HG03342 (cell line): ENCODE results near the gene KRTAP19-3.
"Not testable (repeated sequence)": the region's sequence is repeated elsewhere in the genome, so short reads cannot be mapped to it uniquely, and the experiment has no call there.

Experiments used
- ATAC-seq: cut with Tn5 transposase; IDR thresholded peaks from one replicate; pipeline ENCODE4 v1.9.1; 2021; ENCODE audit warnings: mild to moderate bottlenecking, moderate library complexity; ENCODE audit not compliant: unreplicated experiment

Gene KRTAP19-3

DNA sequence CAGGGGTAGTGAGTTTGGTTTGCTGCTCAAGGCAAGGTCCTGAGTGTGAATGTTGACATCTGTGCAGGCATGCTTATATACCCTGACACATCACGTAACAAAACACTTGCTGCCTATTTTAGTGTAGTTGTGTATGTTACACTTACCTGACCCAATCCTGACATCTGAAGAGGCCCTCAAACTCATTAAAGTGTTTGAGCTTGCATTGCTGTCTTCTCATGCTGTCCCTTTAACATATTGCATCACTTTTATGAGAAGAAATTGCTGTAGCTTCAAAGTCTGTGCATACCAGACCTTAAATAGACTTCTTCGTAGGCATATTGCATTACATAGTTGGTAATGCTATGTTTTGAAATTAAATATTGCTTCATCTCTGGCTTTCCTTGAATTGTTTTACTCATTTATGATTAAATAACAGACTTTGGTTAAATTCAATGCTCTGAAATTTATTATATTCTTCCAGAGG, at the start of gene KRTAP19-3:
TSS of gene KRTAP19-3 (minus strand) at position 51 of the 466 bp plus-strand sequence. CDS start 56 bp downstream, outside the sequence.
- no peak for ATAC-seq

- no peak for ATAC-seq
These were observed 27.1 kb upstream of the KRTAP19-3 start for GRCh38 chr21:30518876-30519275.

DNA sequence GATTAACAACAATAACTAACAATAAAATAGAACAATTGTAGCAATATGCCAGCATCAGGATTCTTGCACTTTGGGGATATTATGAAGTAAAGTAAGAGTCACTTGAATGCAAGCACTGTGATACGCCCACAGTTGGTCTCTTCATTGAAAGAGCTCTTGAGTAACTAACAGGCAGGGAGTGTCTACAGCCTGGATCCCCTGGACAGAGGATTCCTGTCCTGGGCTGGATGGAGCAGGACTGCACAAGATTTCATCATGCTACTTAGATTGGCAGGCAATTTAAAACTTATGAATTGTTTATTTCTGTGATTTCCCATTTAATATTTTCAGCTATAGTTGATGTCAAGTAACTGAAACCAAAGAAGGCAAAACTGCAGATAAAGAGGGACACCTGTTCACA, 23.9 kb upstream of the KRTAP19-3 start:
- no peak for ATAC-seq

DNA sequence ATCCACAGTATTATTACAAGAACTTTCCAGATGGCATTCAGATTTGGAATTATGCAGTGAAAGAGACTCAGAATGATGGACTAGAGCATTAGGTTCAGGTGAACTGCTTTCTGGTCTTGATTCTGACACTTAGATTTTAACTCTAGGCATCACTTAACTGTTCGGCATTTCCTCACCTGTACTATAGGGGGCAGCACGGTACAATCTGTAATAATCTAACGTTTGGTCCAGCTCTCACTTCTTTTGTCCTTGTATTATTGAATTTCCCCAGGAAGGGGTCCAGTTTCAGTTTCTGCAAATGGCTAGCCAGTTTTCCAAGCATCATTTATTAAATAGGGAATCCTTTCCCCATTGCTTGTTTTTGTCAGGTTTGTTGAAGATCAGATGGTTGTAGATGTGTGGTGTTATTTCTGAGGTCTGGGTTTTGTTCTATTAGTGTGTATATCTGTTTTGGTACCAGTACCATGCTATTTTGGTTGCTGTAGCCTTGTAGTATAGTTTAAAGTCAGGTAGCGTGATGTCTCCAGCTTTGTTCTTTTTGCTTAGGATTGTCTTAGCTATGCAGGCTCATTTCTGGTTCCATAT, 13.9 kb upstream of the KRTAP19-3 start:
- not testable (repeated sequence) for ATAC-seq

DNA sequence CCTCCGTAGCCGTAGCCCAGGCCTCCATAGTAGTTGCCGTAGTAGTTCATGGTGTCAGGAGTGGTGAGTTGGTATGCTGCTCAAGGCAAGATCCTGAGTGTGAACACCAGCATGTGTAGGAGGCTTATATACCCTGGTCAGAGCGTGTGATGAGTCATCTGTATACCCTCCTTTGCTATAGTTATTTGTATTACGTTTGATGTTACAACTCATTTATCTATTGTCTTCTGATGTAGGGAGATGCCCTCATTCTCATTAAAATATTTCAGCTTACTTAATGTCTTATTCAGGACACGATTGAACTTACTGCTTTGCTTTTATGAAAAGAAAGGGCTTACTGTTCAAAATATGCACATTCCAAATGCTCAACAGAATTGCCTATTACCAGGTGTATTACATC, 10.2 kb upstream of the KRTAP19-3 start, which contains the start of gene KRTAP19-5:
TSS of gene KRTAP19-5 (minus strand) at position 101 of the 400 bp plus-strand sequence. CDS start at position 50, 51 bp downstream.
- ATAC-seq = no peak

- ATAC-seq = no peak
These were observed 5.3 kb upstream of the KRTAP19-3 start, which contains the start of gene KRTAP19-4 for GRCh38 chr21:30497065-30497464. TSS of gene KRTAP19-4 (minus strand) at chr21:30497165. CDS start at chr21:30497110, 55 bp downstream.

DNA sequence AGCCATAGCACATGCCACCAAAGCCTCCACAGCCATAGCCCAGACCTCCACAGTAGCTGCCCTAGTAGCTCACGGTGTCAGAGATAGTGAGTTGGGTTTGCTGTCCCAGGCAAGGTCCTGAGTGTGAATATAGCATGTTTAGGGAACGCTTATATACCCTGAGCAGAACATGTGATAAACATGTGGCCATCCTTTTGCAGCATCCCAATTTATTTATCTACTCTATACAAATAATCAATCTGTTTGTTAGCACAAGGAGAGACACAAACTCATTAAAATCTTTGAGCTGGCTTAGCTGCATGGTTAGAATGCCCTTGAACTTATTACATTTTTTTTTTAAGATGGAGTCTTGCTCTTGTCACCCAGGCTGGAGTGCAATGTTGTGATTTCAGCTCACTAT, 4.5 kb downstream of the KRTAP19-3 start, which contains the start of gene KRTAP19-2:
TSS of gene KRTAP19-2 (minus strand) at position 101 of the 400 bp plus-strand sequence. CDS start at position 13, 88 bp downstream.
- no peak for ATAC-seq

- no peak for ATAC-seq
These were observed 5.6 kb downstream of the KRTAP19-3 start for GRCh38 chr21:30486180-30486579.

- ATAC-seq = no peak
These were observed 9.7 kb downstream of the KRTAP19-3 start for GRCh38 chr21:30482130-30482529.

GRCh38 chr21:30480145-30480544, 11.7 kb downstream of the KRTAP19-3 start, which contains the start of gene KRTAP19-1:
TSS of gene KRTAP19-1 (minus strand) at chr21:30480367. CDS start at chr21:30480317, 50 bp downstream.
- no peak for ATAC-seq

DNA sequence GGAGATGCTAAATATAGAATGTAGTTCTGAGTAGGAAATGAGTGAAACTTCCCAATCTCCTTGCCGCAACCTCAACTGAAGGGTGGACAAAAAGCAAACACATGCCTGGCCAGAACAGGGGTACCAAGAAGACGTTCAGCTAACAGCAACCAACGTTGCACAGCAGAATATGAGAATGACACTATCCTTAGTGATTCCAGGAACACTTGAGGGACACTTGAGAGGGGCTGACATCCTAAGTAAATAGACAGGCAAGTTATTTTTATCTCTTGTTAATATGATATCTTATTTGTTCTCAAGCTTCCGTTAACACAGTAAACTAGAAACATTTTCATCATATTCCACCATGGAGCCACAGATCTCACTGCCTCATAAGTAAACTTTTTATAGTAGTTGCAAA, 12.6 kb downstream of the KRTAP19-3 start:
- no peak for ATAC-seq

- no peak for ATAC-seq
These were observed 13.8 kb downstream of the KRTAP19-3 start for GRCh38 chr21:30478004-30478403.

DNA sequence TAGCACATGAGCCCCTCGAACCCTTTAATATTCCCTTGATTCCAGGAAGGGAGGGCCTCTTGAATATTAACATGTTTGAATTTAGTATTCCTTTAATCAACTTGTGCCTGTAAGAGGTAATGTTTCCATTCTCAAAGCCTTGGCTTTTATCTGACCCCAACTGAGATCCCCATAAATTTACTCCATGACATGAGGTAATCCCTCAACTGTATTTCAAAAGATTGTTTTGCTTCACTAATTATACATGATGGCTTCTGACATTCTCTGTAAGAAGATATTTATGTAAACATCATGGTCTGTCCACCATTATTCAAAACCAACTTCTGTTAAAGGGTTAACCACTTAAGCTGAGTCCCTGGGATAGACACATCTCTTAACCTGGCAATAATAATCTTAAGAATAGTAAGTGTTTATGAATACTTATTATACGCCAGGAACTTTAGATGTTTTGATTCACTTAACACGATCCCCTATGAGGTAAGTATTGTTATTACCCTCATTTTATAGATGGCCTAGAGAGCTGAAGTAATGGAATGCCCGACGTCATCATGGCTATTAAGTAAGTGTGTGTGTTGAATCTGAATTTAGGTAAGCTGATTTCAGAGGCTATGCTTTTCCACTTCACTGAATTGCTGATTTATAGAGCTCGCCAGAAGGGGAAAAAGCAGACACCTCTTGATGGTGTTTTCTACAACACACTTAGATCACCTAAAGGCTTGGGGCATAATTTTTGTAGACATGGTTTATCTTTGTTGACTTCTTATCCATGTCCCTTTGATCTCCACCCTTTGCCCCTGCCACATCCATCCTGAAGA, 22.7 kb downstream of the KRTAP19-3 start:
- ATAC-seq = no peak

- no peak for ATAC-seq
These were observed 28.1 kb downstream of the KRTAP19-3 start for GRCh38 chr21:30463713-30464112.

GRCh38 chr21:30448514-30448913, 43.3 kb downstream of the KRTAP19-3 start:
- no peak for ATAC-seq

DNA sequence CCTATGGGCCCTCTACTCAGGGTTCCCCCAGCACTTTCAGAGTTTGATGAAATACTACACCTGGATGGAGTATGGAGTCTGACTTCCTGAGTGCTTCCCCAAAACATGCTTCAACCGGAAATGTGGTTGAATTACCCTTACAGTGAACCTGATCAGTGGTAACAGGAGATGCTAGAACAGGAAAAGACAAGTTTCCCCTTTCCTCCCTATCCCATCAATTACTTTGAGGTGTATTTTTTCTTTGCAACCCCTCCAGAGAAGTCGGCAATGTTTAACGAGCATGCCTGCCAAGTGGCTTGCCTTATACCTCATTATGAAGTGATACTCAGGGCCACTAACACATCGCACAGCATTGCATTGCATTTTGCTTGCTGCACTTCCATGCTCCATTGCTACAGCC, 44.8 kb downstream of the KRTAP19-3 start:
- ATAC-seq = no peak

- no peak for ATAC-seq
These were observed 47.6 kb downstream of the KRTAP19-3 start for GRCh38 chr21:30444204-30444603.

DNA sequence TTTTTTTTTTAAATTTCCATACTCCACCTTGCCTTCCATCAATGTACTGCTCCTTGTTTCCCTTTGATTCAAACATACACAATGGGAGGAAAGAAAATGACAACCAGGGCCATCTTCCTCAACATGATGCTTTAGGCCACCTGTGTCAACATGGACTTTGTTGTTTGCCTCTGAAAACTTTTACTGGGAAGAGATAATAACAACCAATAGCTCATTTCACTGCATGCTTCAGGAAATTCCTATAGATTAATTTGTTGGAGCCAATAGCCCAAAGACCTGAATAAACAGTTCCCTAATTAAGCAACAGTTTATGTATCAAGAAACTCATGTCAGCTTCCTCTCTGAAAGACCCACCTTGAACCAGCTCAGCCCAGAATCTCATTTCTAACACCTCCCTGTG, 48.6 kb downstream of the KRTAP19-3 start:
- ATAC-seq = no peak
